ENCODE data around the gene KNDC1. TPM values are rescaled to one million over a fixed set of nuclear protein-coding genes. Genes with fewer than 3 reads are reported as not detected.

Gene KNDC1
- total and polyA plus RNA-seq, 10 of the 15 experiments (the other 5 are each of a cell fraction or from before 2014, with no cell fraction given) = 0.03 to 0.11 (median 0.05) TPM; not detected in 7

- no peak for TF ChIP-seq SKIL (IDR thresholded peaks at IDR 0.05; ENCODE audit: low read depth, poor library complexity, severe bottlenecking)
- no peak for TF ChIP-seq ZBTB11 (CRISPR knock-in tag; IDR thresholded peaks at IDR 0.05)
- TF ChIP-seq JUND (IDR thresholded peaks at IDR 0.05; ENCODE audit: low read depth, low read length) = no peak
Observed at GRCh38 chr10:133190225-133190624, 30.2 kb downstream of the KNDC1 start (continued).

- in situ Hi-C loops (cut with MboI) (no loop called here), intact Hi-C loops (cut with micrococcal nuclease; ENCODE audit: unreplicated experiment) (no loop called here)
- H3K36me3 ChIP-seq (ENCODE audit: control insufficient read depth in 2 of 2, insufficient read depth in 2 of 2, low read length in 1 of 2) = no peaks in the 10 kb centered on the region
- H4K20me1 ChIP-seq (ENCODE audit: control insufficient read depth, insufficient read depth) = no peaks in the 10 kb centered on the region
- 47% methylated on average over 4 of the region's 4 CpGs for WGBS (ENCODE audit: insufficient coverage, insufficient replicate concordance, low lambda C conversion rate, missing lambda C conversion rate)
- DNase-seq (ENCODE audit: low read depth, low spot score) = no peak
- no peak for ATAC-seq
- ChIA-PET RAD21 (ENCODE audit: unreplicated experiment) (no interaction called here), POLR2A (no interaction called here), SMC1A (ENCODE audit: uncharacterized antibody, unreplicated experiment) (no interaction called here), CTCF (no interaction called here)
- H3K9me3 ChIP-seq (replicated peaks; ENCODE audit: control insufficient read depth, insufficient read depth, low read length) = no peaks in the 10 kb centered on the region
- TF ChIP-seq ZBTB33 (IDR thresholded peaks at IDR 0.05) (no peak), RAD21 (IDR thresholded peaks at IDR 0.05; ENCODE audit: insufficient read depth, low read depth, low read length) (no peak), USF1 (IDR thresholded peaks at IDR 0.05; ENCODE audit: borderline replicate concordance, extremely low read length, insufficient read depth, low read depth, low read length) (no peak), MLLT1 (IDR thresholded peaks at IDR 0.05) (no peak), EP300 (IDR thresholded peaks at IDR 0.05; ENCODE audit: borderline replicate concordance in 1 of 2, control insufficient read depth in 1 of 2, low read depth in 2 of 2, low read length in 2 of 2) (no peak), SUPT20H (IDR thresholded peaks at IDR 0.05; ENCODE audit: borderline replicate concordance, control insufficient read depth, low read depth, low read length) (no peak), PAX8 (IDR thresholded peaks at IDR 0.05) (no peak)
- H3K9ac ChIP-seq (ENCODE audit: control insufficient read depth, insufficient read depth, low read length) = no peak overlapping the region
- H3K27me3 ChIP-seq (replicated peaks in 1 of 2; ENCODE audit: control insufficient read depth in 2 of 2, insufficient read depth in 2 of 2, low read length in 1 of 2) = no peaks in the 10 kb centered on the region
- no peak overlapping the region for H3K4me3 ChIP-seq
- no TSS peak for BruUV-seq (replicated peaks)
- H3K79me2 ChIP-seq (ENCODE audit: control insufficient read depth, insufficient read depth, low read length) = no peaks in the 10 kb centered on the region
- FAIRE-seq = no peak
- H3K4me1 ChIP-seq (ENCODE audit: control insufficient read depth, insufficient read depth, low read length) = no peaks in the 10 kb centered on the region
- H2AFZ ChIP-seq (ENCODE audit: control insufficient read depth, low read depth, low read length) = no peak overlapping the region
- H3K4me2 ChIP-seq (ENCODE audit: control insufficient read depth, insufficient read depth) = no peak overlapping the region
- no peak overlapping the region for H3K27ac ChIP-seq (ENCODE audit: control insufficient read depth, insufficient read depth)
Observed at GRCh38 chr10:133191651-133192050, 31.6 kb downstream of the KNDC1 start.
